ENCODE measurements around the gene NUDCD3.

The NUDCD3 gene

DNA sequence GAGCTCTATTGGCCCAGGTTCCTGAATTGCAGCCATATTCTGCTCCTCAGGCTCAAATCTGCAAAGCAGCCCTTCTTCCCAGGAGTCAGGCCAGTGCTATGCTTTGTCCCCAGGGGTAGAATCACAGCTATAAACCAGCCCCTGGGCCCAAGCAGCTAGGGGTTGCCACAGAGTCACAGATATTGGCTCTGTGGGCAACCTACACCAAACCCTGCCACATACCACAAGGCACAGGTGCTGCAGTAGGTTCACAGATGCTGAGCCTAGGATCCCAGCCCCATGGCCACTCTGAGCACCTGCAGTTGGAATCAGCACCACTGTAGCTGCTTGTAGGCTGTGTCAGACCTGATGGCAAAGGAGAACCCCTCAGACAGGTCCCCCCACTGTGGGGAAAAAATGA, 122.0 kb downstream of the NUDCD3 start:
- TF ChIP-seq, protein P1, sequence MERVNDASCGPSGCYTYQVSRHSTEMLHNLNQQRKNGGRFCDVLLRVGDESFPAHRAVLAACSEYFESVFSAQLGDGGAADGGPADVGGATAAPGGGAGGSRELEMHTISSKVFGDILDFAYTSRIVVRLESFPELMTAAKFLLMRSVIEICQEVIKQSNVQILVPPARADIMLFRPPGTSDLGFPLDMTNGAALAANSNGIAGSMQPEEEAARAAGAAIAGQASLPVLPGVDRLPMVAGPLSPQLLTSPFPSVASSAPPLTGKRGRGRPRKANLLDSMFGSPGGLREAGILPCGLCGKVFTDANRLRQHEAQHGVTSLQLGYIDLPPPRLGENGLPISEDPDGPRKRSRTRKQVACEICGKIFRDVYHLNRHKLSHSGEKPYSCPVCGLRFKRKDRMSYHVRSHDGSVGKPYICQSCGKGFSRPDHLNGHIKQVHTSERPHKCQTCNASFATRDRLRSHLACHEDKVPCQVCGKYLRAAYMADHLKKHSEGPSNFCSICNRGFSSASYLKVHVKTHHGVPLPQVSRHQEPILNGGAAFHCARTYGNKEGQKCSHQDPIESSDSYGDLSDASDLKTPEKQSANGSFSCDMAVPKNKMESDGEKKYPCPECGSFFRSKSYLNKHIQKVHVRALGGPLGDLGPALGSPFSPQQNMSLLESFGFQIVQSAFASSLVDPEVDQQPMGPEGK (CRISPR knock-in tag; IDR thresholded peaks at IDR 0.05; ENCODE audit: borderline replicate concordance): no peak
- TF ChIP-seq CREB5 (CRISPR knock-in tag; IDR thresholded peaks at IDR 0.05; ENCODE audit: low read depth): no peak
- no peak for TF ChIP-seq OSR1 (CRISPR knock-in tag; IDR thresholded peaks at IDR 0.05)
- TF ChIP-seq TCF4 (CRISPR knock-in tag; IDR thresholded peaks at IDR 0.05; ENCODE audit: borderline replicate concordance): no peak
- TF ChIP-seq ZNF565 (CRISPR knock-in tag; conservative IDR thresholded peaks at IDR 0.05; ENCODE audit: low read depth): no peak
- TF ChIP-seq ZFP3 (CRISPR knock-in tag; IDR thresholded peaks at IDR 0.05): no peak
- no peak for TF ChIP-seq ISL1 (CRISPR knock-in tag; IDR thresholded peaks at IDR 0.05)
- TF ChIP-seq, protein P2, sequence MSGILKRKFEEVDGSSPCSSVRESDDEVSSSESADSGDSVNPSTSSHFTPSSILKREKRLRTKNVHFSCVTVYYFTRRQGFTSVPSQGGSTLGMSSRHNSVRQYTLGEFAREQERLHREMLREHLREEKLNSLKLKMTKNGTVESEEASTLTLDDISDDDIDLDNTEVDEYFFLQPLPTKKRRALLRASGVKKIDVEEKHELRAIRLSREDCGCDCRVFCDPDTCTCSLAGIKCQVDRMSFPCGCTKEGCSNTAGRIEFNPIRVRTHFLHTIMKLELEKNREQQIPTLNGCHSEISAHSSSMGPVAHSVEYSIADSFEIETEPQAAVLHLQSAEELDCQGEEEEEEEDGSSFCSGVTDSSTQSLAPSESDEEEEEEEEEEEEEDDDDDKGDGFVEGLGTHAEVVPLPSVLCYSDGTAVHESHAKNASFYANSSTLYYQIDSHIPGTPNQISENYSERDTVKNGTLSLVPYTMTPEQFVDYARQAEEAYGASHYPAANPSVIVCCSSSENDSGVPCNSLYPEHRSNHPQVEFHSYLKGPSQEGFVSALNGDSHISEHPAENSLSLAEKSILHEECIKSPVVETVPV (CRISPR knock-in tag; IDR thresholded peaks at IDR 0.05): no peak
- TF ChIP-seq RARB (CRISPR knock-in tag; IDR thresholded peaks at IDR 0.05): no peak
- no peak for TF ChIP-seq BACH2 (CRISPR knock-in tag; IDR thresholded peaks at IDR 0.05; ENCODE audit: borderline replicate concordance)
- TF ChIP-seq ZNF8 (CRISPR knock-in tag; IDR thresholded peaks at IDR 0.05): no peak
- no peak for TF ChIP-seq TOX (CRISPR knock-in tag; IDR thresholded peaks at IDR 0.05; ENCODE audit: borderline replicate concordance)
- no peak for TF ChIP-seq SNAI2 (CRISPR knock-in tag; IDR thresholded peaks at IDR 0.05)
- TF ChIP-seq GLIS3 (CRISPR knock-in tag; IDR thresholded peaks at IDR 0.05): no peak
- ATAC-seq: no peak

GRCh38 chr7:44367475-44368043, 122.9 kb downstream of the NUDCD3 start:
- TF ChIP-seq, protein P1 (CRISPR knock-in tag; IDR thresholded peaks at IDR 0.05; ENCODE audit: borderline replicate concordance): no peak
- TF ChIP-seq PPARA (CRISPR knock-in tag; IDR thresholded peaks at IDR 0.05; ENCODE audit: borderline replicate concordance) (no peak), CSDC2 (CRISPR knock-in tag; IDR thresholded peaks at IDR 0.05) (no peak), ESRRG (CRISPR knock-in tag; IDR thresholded peaks at IDR 0.05) (no peak), ISL1 (CRISPR knock-in tag; IDR thresholded peaks at IDR 0.05) (no peak), ZFP30 (CRISPR knock-in tag; IDR thresholded peaks at IDR 0.05) (no peak), SNAI2 (CRISPR knock-in tag; IDR thresholded peaks at IDR 0.05) (no peak), ZC3H10 (CRISPR knock-in tag; IDR thresholded peaks at IDR 0.05) (no peak), ARNTL (CRISPR knock-in tag; IDR thresholded peaks at IDR 0.05; ENCODE audit: borderline replicate concordance, low read depth) (no peak)
- ATAC-seq: no peak

- no peak for ATAC-seq
- TF ChIP-seq PPARA (CRISPR knock-in tag; IDR thresholded peaks at IDR 0.05; ENCODE audit: borderline replicate concordance): no peak
- TF ChIP-seq CREB5 (CRISPR knock-in tag; IDR thresholded peaks at IDR 0.05; ENCODE audit: low read depth): no peak
- TF ChIP-seq TCF4 (CRISPR knock-in tag; IDR thresholded peaks at IDR 0.05; ENCODE audit: borderline replicate concordance): no peak
- TF ChIP-seq OSR1 (CRISPR knock-in tag; IDR thresholded peaks at IDR 0.05): no peak
- TF ChIP-seq, protein P2 (CRISPR knock-in tag; IDR thresholded peaks at IDR 0.05): no peak
- TF ChIP-seq ZFP3 (CRISPR knock-in tag; IDR thresholded peaks at IDR 0.05): no peak
- TF ChIP-seq ISL1 (CRISPR knock-in tag; IDR thresholded peaks at IDR 0.05): no peak
- TF ChIP-seq ESRRG (CRISPR knock-in tag; IDR thresholded peaks at IDR 0.05): no peak
- TF ChIP-seq GLIS3 (CRISPR knock-in tag; IDR thresholded peaks at IDR 0.05): no peak
- TF ChIP-seq ZNF70 (CRISPR knock-in tag; IDR thresholded peaks at IDR 0.05): no peak
- TF ChIP-seq, protein P3, sequence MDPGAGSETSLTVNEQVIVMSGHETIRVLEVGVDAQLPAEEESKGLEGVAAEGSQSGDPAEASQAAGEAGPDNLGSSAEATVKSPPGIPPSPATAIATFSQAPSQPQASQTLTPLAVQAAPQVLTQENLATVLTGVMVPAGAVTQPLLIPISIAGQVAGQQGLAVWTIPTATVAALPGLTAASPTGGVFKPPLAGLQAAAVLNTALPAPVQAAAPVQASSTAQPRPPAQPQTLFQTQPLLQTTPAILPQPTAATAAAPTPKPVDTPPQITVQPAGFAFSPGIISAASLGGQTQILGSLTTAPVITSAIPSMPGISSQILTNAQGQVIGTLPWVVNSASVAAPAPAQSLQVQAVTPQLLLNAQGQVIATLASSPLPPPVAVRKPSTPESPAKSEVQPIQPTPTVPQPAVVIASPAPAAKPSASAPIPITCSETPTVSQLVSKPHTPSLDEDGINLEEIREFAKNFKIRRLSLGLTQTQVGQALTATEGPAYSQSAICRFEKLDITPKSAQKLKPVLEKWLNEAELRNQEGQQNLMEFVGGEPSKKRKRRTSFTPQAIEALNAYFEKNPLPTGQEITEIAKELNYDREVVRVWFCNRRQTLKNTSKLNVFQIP (CRISPR knock-in tag; IDR thresholded peaks at IDR 0.05; ENCODE audit: borderline replicate concordance, low read depth): no peak
- no peak for TF ChIP-seq ZC3H10 (CRISPR knock-in tag; IDR thresholded peaks at IDR 0.05)
- no peak for TF ChIP-seq SNAI2 (CRISPR knock-in tag; IDR thresholded peaks at IDR 0.05)
- no peak for TF ChIP-seq ZNF8 (CRISPR knock-in tag; IDR thresholded peaks at IDR 0.05)
- no peak for TF ChIP-seq RARB (CRISPR knock-in tag; IDR thresholded peaks at IDR 0.05)
- TF ChIP-seq ZNF565 (CRISPR knock-in tag; conservative IDR thresholded peaks at IDR 0.05; ENCODE audit: low read depth): no peak
- TF ChIP-seq TOX (CRISPR knock-in tag; IDR thresholded peaks at IDR 0.05; ENCODE audit: borderline replicate concordance): no peak
These were observed 123.5 kb downstream of the NUDCD3 start for GRCh38 chr7:44366986-44367385.

Data from SK-N-SH treated with all-trans-retinoic acid at 6 μM for 48 hours (cell line).